ENCODE data around the gene SULF2.

The SULF2 gene

DNA sequence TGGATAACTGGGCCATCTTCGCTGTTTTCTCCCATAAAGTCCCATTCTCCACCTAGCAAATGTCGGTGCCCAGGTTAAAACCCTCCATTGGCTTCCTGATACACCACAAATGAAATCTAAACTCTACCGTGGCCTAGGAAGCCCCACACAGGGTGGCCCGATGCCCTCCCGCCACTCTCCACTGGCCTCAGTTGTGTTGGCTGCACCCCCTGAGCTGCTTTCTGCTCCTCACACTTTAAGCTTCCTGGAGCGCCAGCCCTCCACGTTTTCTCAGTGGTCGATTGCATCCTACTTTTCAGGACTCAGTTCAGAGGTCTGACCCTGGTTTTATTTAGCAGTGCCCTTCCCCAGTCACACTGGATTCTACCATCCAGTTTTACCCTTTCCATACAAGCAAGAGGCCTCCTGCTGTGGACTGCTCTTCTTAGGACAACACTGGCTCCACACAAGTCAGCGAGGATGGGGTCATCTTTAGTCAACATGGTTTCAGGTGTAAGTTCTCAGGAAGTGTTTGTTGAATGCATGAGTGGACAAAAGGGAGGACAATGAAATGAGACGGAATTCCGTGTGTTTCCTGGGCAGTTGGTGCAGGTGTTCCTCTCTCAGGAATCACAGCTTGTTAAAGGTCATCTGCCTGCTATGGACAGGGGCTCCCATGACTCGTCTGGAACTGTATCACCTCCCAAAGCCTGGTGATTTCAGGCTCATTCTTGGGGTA, 124.1 kb downstream of the SULF2 start:
- no peak for FAIRE-seq
- no peak for TF ChIP-seq CTCF (IDR thresholded peaks at IDR 0.05; ENCODE audit: insufficient read depth, missing control alignments)
- no peak for DNase-seq (ENCODE audit: insufficient read length, low spot score)

DNA sequence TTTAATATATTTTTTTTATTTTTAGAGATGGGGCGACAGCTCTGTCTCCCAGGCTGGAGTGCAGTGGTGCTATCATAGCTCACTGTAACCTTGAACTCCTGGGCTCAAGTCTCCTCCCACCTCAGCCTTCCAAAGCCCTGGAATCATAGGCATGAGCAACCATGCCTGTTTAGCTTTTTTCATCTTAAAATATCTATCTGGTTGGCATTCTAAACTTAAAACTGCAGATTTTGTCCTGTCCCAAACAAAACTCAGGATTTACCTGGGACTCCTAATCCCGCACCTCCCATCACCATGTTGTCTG, 124.7 kb downstream of the SULF2 start:
- FAIRE-seq: no peak
- no peak for TF ChIP-seq CTCF (IDR thresholded peaks at IDR 0.05; ENCODE audit: insufficient read depth, missing control alignments)
- no peak for DNase-seq (ENCODE audit: insufficient read length, low spot score)

- DNase-seq (ENCODE audit: insufficient read length, low spot score) (no peak), FAIRE-seq (no peak)
- no peak for TF ChIP-seq CTCF (IDR thresholded peaks at IDR 0.05; ENCODE audit: insufficient read depth, missing control alignments)
These were observed 125.2 kb downstream of the SULF2 start for GRCh38 chr20:47659904-47660601.

- DNase-seq (ENCODE audit: insufficient read length, low spot score): no peak
- no peak for TF ChIP-seq CTCF (IDR thresholded peaks at IDR 0.05; ENCODE audit: insufficient read depth, missing control alignments)
- FAIRE-seq: no peak
These were observed 129.0 kb downstream of the SULF2 start for GRCh38 chr20:47656318-47656717.

- DNase-seq (ENCODE audit: insufficient read length, low spot score) (no peak), FAIRE-seq (no peak)
- no peak for TF ChIP-seq CTCF (IDR thresholded peaks at IDR 0.05; ENCODE audit: insufficient read depth, missing control alignments)
These were observed 129.6 kb downstream of the SULF2 start for GRCh38 chr20:47655635-47656034.

GRCh38 chr20:47654370-47654769, 130.9 kb downstream of the SULF2 start:
- FAIRE-seq (no peak), DNase-seq (ENCODE audit: insufficient read length, low spot score) (no peak)
- no peak for TF ChIP-seq CTCF (IDR thresholded peaks at IDR 0.05; ENCODE audit: insufficient read depth, missing control alignments)

DNA sequence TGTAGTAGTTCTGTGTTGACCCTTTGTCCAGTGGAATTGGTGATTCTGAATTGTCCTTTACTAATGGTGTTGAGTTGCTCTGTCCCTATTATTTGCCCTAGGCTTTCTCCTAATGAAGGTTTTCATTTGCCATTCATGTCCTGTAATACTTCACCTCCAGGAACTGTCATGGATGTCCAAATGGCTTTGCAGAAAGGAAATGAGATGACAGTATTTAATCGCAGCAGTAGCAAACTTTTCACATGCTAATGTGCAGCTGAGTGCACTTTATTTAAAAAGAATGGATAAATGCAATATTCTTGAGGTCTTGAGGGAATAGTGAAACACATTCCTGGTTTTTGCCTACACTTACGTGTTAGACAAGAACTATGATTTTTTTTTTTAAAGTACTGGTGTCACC, 131.4 kb downstream of the SULF2 start:
- no peak for DNase-seq (ENCODE audit: insufficient read length, low spot score)
- FAIRE-seq: no peak
- TF ChIP-seq CTCF (IDR thresholded peaks at IDR 0.05; ENCODE audit: insufficient read depth, missing control alignments): no peak
